PC-9 (cell line): Measurements from ENCODE around the gene TEX10. TPM values are rescaled to one million over a fixed set of nuclear protein-coding genes. Genes with fewer than 3 reads are reported as not detected.

ENCODE experiments used
- BruUV-seq: library from RNA; stranded (reverse); fragments of 400-500 nt; replicated peaks from 2 replicates; lab custom pipeline; 2021; lab: Mats Ljungman, UMichigan
- CTCF ChIA-PET: fragments of 300-600 bp; sonication (Branson Sonifier 250); formaldehyde crosslinking; loops from one replicate; lab custom pipeline; 2022; ENCODE audit warnings: antibody characterized with exemption; lab: Charles Lee
- POLR2A ChIA-PET: fragments of 300-600 bp; sonication (Branson Sonifier 250); formaldehyde crosslinking; loops from one replicate; lab custom pipeline; 2022; ENCODE audit warnings: antibody characterized with exemption; ENCODE audit not compliant: unreplicated experiment; lab: Charles Lee
- DNase-seq, 2 experiments: peaks; one replicate each; pipeline versions ENCODE4 v3.0.0 to v3.0.0-alpha.2; 2015 to 2022; ENCODE audit warnings: mixed read lengths in 1 of 2
- H2AFZ ChIP-seq: fragments of 200-600 bp; sonication (generic); 2 replicates; pipeline ENCODE4 v1.8.1; 2017; ENCODE audit warnings: antibody characterized with exemption
- H3F3A ChIP-seq: fragments of 200-600 bp; sonication (generic); 2 replicates; pipeline ENCODE4 v1.8.1; 2017; ENCODE audit warnings: antibody characterized with exemption, mild to moderate bottlenecking, low read depth; ENCODE audit not compliant: insufficient read depth
- H3K27ac ChIP-seq: fragments of 200-600 bp; sonication (generic); 2 replicates; pipeline ENCODE4 v1.6.1; 2016; ENCODE audit warnings: mixed run types
- H3K27me3 ChIP-seq: fragments of 200-600 bp; sonication (generic); 2 replicates; pipeline ENCODE4 v1.6.1; 2016; ENCODE audit warnings: low read depth, mixed run types; ENCODE audit not compliant: insufficient read depth
- H3K36me3 ChIP-seq: fragments of 200-600 bp; sonication (generic); 2 replicates; pipeline ENCODE4 v1.6.1; 2016; ENCODE audit warnings: low read depth, mixed run types
- H3K4me1 ChIP-seq: fragments of 200-600 bp; sonication (generic); replicated peaks from 2 replicates; pipeline ENCODE4 v1.6.1; 2016; ENCODE audit warnings: mixed run types; ENCODE audit not compliant: insufficient read depth
- H3K4me2 ChIP-seq: fragments of 200-600 bp; sonication (generic); 2 replicates; pipeline ENCODE4 v1.6.1; 2017; ENCODE audit warnings: mixed run types
- H3K4me3 ChIP-seq: fragments of 200-600 bp; sonication (generic); 2 replicates; pipeline ENCODE4 v1.6.1; 2016; ENCODE audit warnings: mixed run types
- H3K79me2 ChIP-seq: fragments of 200-600 bp; sonication (generic); 2 replicates; pipeline ENCODE4 v1.6.1; 2017; ENCODE audit warnings: low read depth, mixed run types
- H3K9me2 ChIP-seq: fragments of 200-600 bp; sonication (generic); 2 replicates; pipeline ENCODE4 v1.8.1; 2017; ENCODE audit warnings: mild to moderate bottlenecking; ENCODE audit not compliant: insufficient read depth
- H3K9me3 ChIP-seq: fragments of 200-600 bp; sonication (generic); 2 replicates; pipeline ENCODE4 v1.8.1; 2016; ENCODE audit warnings: low read depth; ENCODE audit not compliant: insufficient read depth
- H4K20me1 ChIP-seq: fragments of 200-600 bp; sonication (generic); 2 replicates; pipeline ENCODE4 v1.8.1; 2017; ENCODE audit not compliant: insufficient read depth
- CTCF ChIP-seq: fragments of 200-600 bp; sonication (generic); conservative IDR thresholded peaks from 2 replicates; pipeline ENCODE4 v1.6.1; 2017; ENCODE audit warnings: mixed run types, antibody characterized with exemption, mild to moderate bottlenecking, moderate library complexity
- EZH2 ChIP-seq: fragments of 200-600 bp; sonication (generic); IDR thresholded peaks from 2 replicates; pipeline ENCODE4 v1.8.0; 2017; ENCODE audit warnings: antibody characterized with exemption, low read depth
- intact Hi-C: fragments of 100-400 bp; cut with micrococcal nuclease; formaldehyde crosslinking; loops from one replicate; pipeline ENCODE4 v1.10.0; 2022; ENCODE audit not compliant: unreplicated experiment
- total RNA-seq: library from RNA; stranded (reverse); gene quantifications from 2 replicates; pipeline ENCODE4 v1.2.3, GENCODE V29; 2021

TEX10 gene
- total RNA-seq, 1 experiment from 2014 or later, result 29.0 TPM

DNA sequence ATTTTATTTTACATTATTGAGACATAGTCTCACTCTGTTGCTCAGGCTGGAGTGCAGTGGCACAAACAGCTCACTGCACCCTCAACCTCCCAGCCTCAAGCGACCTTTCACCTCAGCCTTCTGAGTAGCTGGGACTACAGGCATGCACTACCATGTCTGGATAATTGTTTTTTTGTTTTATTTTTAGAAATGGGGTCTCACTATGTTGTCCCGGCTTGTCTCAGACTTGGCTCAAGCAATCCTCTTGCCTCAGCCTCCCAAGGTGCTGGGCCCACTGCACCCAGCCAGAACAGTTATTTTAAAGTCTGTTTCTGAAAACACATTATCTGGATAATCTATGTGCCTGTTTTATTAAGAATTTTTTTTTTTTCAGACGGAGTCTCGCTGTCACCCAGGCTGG is 62.0 kb downstream of the TEX10 start:
- ChIA-PET POLR2A (interaction anchor here (0.6 kb wide), 1 partner anchor 15 kb away, joined by 6 read pairs; no protein-coding TSS in a partner anchor), CTCF (no interaction called here)
- Histone ChIP-seq H3K27ac (no peak overlapping the region), H4K20me1 (no peaks in the 10 kb centered on the region), H3F3A (no peaks in the 10 kb centered on the region), H3K9me3 (peaks cover 6% of the 10 kb centered on the region; the same call in 1 of the 2 replicates), H3K27me3 (no peaks in the 10 kb centered on the region), H3K4me1 (no peaks in the 10 kb centered on the region), H3K4me2 (no peak overlapping the region), H2AFZ (no peak overlapping the region), H3K9me2 (no peaks in the 10 kb centered on the region), H3K79me2 (no peaks in the 10 kb centered on the region), H3K36me3 (peaks cover 19% of the 10 kb centered on the region; the same call in 1 of the 2 replicates), H3K4me3 (no peak overlapping the region)
- intact Hi-C loops, result no loop called here
- DNase-seq, result no peak
- TF ChIP-seq CTCF (no peak), EZH2 (no peak)
- BruUV-seq, result no TSS peak

- Histone ChIP-seq H3K4me1 (no peaks in the 10 kb centered on the region), H3K27me3 (no peaks in the 10 kb centered on the region), H3K9me2 (no peaks in the 10 kb centered on the region), H3K36me3 (peaks cover 30% of the 10 kb centered on the region; the same call in 1 of the 2 replicates), H3K27ac (no peak overlapping the region), H3K9me3 (peaks cover 12% of the 10 kb centered on the region; the same call in 1 of the 2 replicates), H3F3A (no peaks in the 10 kb centered on the region), H4K20me1 (no peaks in the 10 kb centered on the region), H3K4me2 (no peak overlapping the region), H2AFZ (no peak overlapping the region), H3K4me3 (no peak overlapping the region), H3K79me2 (no peaks in the 10 kb centered on the region)
- CTCF ChIA-PET, result no interaction called here
- TF ChIP-seq CTCF (no peak), EZH2 (no peak)
- POLR2A ChIA-PET, result no interaction called here
- DNase-seq, result no peak
- no TSS peak for BruUV-seq
- intact Hi-C loops, result no loop called here
These were observed 65.6 kb downstream of the TEX10 start for GRCh38 chr9:100287186-100287585.

- Histone ChIP-seq H3K9me3 (peaks cover 12% of the 10 kb centered on the region; the same call in 1 of the 2 replicates), H3K27ac (no peak overlapping the region), H3K79me2 (no peaks in the 10 kb centered on the region), H3K4me3 (no peak overlapping the region), H3K9me2 (no peaks in the 10 kb centered on the region), H3K36me3 (peaks cover 23% of the 10 kb centered on the region; the same call in 1 of the 2 replicates), H2AFZ (no peak overlapping the region), H4K20me1 (no peaks in the 10 kb centered on the region), H3K4me2 (no peak overlapping the region), H3K4me1 (no peaks in the 10 kb centered on the region), H3K27me3 (no peaks in the 10 kb centered on the region), H3F3A (no peaks in the 10 kb centered on the region)
- DNase-seq, result no peak
- TF ChIP-seq EZH2 (no peak), CTCF (no peak)
- BruUV-seq, result no TSS peak
- intact Hi-C loops, result no loop called here
- CTCF ChIA-PET, result no interaction called here
- POLR2A ChIA-PET, result no interaction called here
These were observed 66.5 kb downstream of the TEX10 start for GRCh38 chr9:100286257-100286656.
